HG03432 (cell line): ENCODE results near the gene CORO7.
A peak's percentile ranks its signal among the peaks of the same experiment; 100 is the strongest.

Experiments used
- ATAC-seq: cut with Tn5 transposase; IDR thresholded peaks from one replicate; pipeline ENCODE4 v1.9.1; 2021; ENCODE audit warnings: mild to moderate bottlenecking, moderate library complexity; ENCODE audit not compliant: unreplicated experiment

CORO7 gene

DNA sequence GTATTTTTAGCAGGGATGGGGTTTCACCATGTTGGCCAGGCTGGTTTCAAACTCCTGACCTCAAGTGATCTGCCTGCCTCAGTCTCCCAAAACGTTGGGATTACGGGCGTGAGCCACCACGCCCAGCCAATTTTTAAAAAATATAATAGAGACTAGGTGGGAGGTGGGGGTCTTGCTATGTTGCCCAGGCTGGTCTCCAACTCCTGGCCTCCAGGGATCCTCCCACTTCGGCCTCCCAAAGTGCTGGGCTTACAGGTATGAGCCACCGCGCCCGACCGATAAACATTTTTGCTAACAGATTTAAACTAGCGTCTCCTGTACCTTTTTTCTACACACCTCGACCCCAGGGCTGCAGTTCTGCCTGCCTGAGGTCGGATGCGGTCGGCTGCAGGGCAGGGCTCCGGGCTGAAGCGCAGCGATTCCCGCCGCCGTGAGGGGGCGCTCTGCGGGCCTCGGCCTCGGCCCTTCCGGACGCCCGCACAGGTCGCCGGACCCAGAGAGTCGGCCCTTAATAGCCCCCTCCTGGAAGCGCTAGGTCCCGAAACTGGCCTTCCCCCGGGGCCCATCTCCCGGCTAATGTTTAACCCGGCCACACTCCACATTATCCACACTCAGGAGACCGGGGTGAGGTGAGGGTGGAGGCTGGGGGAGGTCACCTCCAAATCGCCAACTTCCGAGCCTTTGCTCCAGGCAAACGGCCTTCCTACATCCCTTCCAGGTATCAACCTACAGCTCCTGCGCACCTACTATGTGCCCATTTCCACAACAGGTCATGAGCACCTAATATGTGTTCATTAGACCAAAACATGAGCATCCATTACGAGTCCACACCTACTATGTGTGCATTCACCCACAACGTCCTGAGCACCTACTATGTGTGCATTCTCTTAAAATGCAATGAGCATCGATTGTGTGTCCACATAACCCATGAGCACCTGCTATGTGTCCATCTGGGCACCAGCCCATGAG, 102.5 kb downstream of the CORO7 start:
- no peak for ATAC-seq

DNA sequence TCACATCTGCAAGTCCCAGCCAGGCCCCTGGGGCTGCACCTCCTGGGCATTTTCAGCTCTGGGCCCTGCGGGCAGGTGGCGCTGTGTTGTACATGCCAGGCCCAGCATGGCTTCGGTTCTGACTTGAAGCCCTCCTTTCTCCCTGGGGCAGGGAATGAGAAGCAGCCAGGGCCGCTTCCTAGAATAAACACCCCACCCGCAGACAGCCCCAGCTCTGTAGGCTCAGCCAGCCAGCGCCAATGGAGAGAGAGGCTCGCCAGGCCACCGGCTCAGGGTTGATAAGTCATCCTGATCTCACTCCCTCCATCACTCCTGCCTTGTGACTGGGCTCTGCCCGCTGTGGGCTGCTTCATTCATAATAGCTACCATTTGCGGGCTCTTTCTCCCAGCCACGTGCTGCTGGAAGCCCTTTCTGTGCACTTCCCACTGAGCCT, 106.5 kb downstream of the CORO7 start:
- no peak for ATAC-seq

DNA sequence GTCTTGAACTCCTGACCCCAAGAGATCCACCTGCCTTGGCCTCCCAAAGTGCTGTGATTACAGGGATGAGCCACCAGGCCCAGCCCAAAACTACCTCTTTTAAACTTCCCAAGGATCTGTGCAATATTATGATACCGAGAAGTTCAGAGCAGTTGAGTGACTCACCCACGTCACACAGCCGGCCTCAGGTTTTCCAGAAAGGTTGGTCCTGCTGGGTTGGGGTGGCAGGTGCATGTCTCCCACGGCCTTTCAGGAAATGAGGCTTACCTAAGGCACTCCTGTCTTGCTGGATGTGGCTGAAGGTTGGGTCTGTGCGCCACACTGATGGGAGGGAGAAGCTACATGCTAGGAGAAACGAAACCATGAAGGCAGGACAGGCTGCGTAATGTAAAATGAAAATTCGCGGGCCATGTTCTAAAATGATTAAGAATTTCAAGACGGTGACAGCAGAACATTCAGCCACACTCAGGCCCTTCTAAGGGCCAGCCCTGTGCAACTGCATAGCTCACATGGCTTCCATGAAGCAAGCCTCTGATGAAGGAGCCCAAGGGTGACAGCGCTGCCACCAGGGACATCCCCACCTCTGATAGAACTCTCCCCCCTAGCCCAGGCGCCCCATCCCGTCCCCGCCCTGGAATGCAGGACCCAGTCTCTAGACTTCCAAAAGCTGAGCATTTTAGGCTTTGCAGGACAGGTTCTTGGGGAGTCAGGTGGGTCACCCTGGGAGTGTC, 107.1 kb downstream of the CORO7 start:
- no peak for ATAC-seq

DNA sequence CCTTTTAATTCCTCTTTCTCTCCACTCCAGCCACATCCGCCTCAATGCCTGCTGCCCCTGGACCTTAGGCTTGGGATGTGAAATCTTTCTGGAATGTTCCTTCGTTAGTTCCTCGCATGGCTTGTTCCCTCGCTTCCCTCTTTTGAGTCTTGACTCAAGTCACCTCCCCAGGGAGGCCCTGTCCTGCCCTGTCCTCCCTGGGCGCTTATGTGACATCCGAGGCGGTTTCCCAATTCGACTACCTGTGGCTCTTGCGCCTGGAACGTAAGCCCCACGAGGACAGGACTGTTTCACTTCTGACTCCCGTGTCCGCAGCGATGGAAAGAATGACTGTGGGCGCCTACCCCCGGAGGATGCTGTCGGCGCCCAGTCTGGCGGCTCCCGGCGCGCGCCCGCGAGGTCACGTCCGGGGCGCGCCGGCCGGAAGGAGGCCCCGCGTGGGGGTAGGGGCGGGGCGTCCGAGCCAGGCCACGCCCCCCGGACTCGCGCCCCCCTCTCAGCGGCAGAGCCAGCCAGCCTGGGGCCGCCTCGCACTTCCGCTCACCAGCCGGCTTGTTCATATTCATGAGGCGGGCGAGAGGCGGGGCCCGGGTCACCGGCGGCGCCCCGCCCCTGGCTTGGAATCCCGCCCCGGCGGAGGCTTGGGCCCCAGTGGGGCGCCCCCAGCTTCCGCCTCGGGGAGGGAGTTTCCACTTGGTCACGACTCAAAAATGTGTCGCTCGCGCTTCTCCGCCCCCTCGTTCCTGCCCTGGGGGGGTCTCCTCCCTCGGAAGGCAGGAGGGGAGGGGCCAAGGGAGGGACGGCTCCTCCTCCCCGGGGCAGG, 109.0 kb downstream of the CORO7 start:
- peak; percentile 92 for ATAC-seq

DNA sequence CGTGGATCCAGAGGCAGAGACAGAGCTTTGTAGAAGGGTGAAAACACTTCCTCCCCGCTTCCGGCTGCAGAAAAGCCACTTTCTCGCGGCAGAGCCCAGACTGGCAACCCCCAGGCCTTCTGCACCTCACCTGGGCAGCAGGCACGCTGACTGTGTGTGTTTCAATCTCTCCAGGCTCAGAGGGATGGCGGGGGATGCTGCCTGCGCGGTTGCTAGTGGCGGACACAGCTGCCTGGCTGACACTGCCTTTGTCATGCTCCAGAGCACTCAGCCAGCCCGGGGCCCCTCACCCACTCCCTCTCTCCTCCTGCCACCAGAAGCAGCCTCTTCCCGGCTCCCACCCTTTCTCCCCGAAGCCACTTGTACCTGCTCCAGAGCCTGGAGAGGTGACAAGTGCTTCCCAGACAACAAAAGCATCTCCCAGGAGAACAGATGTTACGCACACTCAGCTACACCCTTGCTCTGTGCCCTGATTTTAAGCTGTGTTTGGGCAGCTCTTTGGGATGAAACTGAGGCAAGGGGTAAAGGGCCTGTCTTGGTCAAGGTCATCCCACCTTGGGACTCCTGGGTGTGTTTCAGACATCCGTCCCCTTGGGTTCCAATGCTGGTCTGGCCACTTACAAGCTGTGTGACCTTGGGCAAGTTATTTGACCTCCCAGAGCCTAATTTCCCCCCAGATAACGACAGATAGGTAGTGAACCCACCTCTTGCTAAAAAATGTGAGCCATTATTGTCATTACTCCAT, 109.8 kb downstream of the CORO7 start:
- no peak for ATAC-seq
